EH (cell line): ENCODE results near the gene MACROD1.
A peak's percentile ranks its signal among the peaks of the same experiment; 100 is the strongest.
"Not testable (repeated sequence)": the region's sequence is repeated elsewhere in the genome, so short reads cannot be mapped to it uniquely, and the experiment has no call there.

ENCODE experiments used
- DNase-seq: peaks from one replicate; pipeline ENCODE4 v3.0.0-alpha.2; 2015; ENCODE audit warnings: low read depth

MACROD1 gene

DNA sequence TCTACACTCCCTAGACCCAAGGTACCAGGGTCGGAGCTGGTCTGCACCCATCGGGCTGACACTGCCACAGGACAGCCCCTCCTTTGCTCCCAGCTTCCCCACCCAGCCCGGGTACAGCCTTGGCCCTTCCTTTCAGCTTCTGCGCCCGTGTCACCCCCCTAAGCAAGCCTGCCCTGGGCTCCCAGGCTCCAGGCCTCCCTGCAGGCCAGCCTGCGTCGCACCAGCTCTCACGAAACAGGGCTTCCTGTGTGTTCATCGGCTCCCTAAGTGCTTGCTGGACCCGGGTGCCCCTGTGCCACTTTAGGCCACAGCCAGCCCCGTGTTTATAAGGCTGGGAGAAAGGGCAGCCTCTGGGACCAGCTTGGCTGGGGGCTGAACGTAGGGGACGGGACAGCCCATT, 109.1 kb downstream of the MACROD1 start:
- DNase-seq = no peak

DNA sequence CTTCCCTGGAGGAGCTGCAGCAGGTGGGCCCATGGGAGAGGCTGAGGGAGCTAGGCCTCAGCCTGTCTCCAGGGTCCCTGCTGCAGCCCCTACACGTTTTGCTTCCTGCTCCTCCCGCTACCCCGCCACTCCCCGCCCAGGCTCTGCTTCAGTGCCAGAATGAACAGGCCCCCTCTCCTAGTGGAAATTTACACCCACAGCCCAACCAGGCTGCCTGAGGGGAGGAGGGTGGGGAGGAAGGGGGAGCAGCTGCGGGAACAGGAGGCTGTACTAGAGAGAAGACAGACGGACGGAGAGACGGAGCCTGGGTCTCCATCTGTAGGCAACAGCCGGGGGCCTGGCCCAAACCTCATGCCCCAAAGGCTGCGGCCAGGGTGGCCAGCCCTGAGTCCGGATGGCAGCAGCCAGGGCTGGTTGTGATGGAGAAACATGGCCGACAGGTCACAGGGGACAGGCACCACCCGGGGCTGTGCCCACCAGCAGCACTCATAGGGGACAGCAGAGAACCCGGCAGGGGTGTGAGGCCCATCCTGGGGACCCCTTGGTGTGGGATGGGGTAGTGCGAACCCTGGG, 109.6 kb downstream of the MACROD1 start:
- no peak for DNase-seq

DNA sequence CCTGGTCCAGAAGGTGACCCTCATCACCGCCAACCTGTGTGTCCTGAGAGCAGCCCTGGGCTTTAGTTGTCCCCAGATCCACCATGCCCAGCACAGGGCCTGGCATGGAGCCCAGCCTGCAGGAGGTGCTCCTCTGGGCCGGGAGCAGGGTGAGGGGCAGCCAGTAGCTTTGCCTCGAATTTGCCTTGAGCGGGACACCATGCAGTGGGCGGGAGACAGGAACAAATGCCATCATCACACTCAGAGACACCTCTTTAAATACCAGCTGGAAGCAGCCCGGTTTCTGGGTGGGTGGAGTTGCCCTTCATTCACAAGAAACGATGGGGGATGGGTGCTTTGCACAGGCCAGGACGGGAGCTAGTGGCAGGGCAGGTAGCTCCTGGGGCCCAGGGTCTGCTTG, 110.8 kb downstream of the MACROD1 start:
- peak; percentile 13 for DNase-seq

DNA sequence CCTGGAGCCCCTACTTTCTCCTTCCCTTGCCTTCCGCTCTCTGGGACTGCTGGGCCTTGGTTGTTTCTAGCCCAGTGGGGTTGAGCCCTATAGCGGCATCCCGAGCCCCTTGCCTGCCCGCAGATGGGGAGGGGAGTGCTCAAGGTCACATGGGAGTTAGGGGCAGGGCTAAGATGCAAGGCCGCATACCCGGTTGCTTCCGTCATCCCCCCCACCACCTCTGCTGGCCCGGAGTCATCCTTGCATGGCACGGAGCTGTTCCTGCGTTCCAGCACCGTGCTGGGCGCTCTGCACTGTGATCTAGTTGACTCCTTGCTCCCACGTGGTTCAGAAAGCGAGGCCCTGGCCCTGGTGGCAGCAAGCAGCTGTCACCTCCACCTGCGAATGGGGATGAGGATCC, 112.2 kb downstream of the MACROD1 start:
- no peak for DNase-seq

DNA sequence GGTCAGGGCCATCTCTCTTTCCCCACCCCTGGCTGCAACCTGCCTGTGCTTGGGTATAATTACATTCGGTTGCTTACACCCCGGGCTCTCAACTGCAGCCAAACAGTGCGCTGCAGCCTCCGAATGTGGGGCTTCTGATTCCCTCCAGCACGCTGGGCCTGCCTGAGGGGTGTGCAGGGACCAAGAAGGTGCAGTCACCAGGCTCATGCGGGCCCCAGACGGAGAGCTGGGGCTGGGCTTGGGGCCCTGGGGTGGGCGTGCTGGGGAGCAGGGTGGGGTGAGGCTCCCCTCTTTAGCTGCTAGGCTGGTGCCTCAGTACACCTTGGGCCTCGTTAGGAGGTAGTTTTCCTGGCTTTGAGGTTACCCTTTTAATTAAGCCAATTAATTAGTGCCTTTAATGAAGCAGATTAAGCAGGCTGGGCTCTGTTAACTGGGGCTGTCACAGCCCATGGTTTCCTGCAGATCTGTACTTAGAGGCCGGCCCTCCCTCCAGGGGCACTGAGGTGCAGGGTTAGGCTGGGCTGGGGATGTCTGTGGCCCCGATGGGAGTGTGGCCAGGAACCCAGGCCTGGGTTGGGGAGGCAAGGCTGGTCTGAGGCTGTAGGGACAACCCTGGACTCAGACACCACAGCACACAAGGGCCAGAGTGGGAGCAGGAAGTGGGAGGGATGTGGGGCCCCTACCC, 112.8 kb downstream of the MACROD1 start:
- DNase-seq = no peak

DNA sequence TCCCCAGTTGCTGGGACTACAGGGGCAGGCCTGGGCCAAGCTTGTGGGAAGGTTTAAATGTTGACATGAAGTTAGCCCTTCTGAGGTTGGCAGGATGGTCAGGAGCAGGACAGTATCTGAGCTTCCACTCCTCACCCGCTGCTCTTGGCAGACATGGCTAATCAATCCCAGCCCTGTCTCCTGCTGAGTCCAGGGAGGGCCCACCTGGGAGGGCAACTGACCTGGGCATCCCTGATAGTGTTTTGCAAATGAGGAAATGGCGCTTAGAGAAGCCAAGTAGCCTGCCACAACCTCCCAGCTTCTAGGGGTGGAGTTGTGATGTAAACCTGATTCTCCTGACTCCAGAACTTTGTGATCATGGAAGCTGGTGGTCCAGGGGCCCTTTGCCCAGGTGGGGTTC, 113.5 kb downstream of the MACROD1 start:
- no peak for DNase-seq

DNA sequence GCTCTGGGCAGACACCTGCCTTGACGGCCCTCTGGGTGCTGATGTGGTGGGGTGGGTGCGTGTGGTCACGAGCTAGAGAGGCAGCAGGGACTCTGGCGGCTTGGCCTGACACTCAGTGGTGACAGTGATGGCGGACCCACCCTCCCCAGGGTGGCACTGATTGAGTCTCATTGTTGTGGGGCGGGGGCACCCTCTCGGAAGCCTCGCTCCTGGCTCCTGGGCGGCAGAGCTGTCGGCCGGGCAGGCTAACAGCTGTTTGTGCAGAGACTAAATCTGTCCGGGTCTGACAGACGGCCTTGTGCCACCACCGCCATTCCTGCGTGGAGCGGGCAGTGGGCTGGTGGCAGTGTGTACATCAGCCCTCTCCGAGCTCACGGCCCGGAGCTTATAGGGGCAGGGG, 114.6 kb downstream of the MACROD1 start:
- DNase-seq = no peak

DNA sequence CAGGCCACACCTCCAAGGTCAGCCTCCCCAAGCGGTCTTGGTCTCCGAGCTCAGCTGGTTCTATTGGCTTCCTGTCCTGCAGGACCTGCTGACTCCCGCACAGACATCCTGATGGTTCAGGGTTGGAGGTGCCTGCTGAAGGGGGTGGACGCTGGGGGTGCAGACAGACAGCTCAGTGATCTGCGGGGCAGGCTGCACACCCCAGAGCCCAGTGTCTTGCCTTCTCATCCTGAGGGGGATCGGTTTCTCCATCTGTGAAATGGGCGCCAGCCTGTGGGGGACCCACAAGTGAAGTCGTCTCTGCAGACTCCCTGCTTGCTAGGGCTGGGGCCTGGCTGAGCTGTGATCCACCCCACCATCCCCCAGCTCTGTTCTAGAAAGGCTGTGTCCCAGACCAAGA, 116.4 kb downstream of the MACROD1 start:
- DNase-seq = no peak

DNA sequence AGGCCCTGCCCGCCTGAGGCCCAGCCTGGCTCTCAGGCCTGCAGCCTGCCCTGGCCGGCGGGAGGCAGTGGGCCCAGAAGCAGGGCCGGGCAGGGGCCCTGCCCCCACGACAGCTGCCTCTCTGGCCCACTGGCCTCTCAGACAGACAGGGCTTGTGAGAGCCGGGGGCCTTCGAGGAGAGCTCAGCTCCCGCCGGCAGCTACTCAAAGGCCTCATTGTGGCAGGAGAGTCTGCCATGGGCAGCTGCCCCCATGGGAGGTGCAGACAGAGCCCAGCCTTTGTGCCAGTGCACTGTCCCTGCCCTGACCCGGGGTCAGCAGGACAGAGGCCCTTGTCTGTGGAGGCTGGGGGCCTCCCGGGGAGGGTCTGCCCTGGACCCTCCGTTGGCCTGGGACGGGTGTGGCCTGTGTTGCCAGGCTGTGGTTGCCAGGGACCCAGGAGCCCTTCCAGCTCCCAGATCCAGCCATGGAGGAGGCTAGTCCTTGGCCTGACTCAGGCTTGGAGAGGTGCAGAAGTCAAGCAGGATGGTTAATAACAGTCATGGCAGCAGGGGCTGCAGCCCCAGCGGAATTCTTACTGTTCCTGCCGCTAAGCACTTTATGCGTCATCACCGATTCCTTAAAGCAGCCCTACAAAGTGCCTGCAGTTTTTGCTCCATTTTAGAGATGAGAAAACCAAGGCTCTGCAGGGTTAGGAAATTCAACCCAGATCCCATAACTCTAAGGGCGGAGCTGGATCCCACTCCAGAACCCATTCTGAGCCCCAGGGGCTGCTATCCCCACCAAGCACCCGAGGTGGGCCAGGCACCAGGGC, 117.7 kb downstream of the MACROD1 start:
- no peak for DNase-seq

DNA sequence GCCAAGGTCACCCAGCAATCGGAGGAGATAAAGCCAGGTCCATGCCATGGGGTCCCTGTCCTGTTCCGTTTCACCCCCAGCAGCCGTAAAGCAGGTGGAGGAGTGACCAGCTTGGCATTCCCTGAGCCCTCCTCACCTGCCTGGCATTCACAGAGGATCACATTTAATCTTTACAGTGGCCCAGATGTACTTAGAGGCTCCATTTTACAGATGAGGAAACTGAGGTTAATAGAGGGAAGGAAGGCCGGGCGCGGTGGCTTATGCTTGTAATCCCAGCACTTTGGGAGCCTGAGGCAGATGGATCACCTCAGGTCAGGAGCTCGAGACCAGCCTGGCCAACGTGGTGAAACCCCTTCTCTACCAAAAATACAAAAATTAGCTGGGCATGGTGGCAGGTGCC, 118.5 kb downstream of the MACROD1 start:
- not testable (repeated sequence) for DNase-seq

DNA sequence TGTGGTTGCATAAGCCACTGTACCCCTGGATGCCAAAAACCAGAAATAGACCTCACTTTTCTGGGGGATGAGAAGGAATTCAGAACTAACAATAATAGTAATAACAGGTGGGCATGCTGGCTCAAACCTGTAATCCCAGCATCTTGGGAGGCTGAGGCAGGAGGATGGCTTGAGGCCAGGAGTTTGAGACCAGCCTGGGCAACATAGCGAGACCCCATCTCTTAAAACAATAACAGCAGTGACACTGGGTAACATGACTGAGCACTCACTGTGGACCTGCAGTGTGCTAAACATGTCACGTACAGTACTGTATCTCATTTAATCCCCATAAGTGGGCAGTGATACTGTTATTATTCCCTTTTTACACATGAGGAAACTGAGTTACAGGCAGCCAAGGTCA, 120.2 kb downstream of the MACROD1 start:
- no peak for DNase-seq

DNA sequence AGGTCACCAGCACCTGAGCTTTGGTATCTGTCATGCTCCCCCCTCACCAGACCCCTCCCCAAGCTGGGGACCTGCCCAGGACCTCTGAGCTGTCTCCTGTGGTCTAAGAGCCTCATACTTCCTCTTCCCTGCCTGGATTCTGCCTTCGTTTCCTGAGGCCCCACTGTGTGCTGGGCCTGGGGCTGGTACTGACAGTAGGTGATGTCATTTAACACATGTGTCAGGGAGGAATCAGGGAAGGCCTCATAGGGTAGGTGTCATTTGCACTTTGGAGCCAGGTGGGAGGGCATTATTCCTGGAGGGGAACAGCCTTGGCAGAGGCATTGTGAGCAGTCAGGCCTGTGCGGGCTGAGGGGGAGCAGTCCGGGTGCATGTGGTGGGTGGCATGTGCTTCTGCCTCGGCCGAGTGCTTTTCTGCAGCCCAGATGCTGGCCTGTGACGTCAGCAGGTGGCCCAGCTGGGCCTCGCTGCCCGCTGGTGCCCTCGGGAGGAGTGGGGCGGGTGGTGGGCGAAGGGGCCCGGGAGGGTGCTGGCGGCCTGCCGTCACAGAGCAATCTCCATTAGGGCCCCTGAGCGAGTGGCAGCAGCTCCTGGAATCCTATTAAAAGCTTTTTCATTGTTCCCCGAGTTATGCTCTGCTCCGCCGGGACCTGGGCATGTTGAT, 121.1 kb downstream of the MACROD1 start:
- DNase-seq = no peak

DNA sequence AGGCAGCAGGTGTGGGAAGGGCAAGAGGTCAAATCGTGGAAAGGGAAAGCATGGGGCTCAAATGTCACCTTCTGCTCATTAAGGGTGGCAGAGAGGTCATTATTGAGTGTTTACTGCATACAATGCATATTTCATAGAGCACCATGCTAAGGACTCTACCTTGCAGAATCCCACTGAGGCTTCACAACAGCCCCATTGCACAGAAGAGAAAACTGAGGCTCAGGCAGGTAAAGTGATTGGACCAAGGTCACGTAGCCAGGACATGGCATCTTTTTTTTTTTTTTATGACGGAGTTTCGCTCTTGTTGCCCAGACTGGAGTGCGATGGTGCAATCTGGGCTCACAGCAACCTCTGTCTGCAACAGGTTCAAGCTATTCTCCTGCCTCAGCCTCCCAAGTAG, 122.4 kb downstream of the MACROD1 start:
- DNase-seq = no peak

DNA sequence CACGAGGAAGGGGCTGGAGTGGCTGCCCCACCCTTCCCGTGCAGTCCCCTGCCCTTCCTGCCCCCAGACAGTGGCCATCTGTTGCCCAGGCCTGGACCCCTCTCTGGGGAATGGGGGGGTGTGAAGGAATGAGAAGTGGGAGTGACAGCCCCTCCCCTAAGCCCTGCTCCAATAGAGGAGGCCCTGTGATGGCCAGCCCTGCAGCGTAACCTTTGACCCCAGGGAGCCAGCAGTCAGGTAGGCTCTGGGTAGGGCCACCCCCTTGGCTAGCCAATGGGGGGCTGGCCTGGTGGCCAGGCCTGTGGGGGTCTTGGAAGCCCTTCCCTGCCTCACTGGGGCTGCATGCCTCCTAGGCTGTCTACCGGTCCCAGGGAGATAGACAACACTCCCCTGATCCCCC, 123.6 kb downstream of the MACROD1 start:
- no peak for DNase-seq

DNA sequence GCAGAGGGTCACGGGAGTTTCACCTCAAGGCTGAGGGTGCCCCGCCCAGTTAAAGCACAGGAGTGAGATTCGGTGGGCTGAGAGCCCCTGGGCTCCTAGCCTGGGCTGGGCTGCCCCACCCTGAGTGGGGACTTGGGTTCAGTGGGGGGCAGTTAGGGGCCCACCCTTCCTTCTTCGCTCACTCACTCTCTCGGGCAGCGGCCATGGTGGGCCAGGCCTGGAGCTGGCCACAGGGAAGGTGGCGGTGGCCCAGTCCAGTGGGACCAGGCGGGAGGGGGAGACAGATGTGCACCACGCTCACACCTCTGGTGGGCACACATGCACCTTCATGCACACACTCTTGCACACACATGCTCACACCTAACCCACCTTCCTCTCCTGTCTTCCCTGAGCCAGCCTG, 124.1 kb downstream of the MACROD1 start:
- DNase-seq = no peak

DNA sequence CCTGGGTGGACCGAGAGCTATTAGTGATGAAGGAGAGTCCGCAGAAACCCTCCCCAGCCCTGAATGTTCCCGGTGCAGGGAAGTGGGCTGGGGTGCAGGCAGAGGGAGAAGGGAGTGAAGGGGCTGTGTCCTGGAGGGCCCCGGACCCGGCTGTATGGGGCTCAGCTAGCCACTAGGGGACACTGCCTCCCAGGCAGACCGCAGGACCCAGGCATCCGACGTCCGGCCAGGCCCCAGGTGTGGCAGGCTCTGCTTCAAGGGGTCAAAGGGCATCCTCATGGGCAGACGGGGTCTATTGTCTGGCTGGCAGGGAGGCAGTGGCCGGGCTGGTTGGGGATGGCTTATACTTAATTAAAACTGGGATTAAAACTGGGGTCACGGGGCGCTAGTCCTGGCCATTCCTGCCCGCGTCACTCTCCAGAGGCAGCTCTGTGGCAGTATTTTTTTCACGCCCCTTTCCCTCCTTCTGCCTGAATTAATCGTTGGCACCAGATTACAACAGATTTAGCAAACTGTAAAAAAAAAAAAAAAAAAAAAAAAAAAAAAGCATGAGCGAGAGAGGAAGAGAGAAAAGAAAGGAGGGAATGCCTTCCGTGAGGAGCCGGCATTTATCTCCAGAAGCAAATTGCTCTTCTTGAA, 125.1 kb downstream of the MACROD1 start:
- no peak for DNase-seq

DNA sequence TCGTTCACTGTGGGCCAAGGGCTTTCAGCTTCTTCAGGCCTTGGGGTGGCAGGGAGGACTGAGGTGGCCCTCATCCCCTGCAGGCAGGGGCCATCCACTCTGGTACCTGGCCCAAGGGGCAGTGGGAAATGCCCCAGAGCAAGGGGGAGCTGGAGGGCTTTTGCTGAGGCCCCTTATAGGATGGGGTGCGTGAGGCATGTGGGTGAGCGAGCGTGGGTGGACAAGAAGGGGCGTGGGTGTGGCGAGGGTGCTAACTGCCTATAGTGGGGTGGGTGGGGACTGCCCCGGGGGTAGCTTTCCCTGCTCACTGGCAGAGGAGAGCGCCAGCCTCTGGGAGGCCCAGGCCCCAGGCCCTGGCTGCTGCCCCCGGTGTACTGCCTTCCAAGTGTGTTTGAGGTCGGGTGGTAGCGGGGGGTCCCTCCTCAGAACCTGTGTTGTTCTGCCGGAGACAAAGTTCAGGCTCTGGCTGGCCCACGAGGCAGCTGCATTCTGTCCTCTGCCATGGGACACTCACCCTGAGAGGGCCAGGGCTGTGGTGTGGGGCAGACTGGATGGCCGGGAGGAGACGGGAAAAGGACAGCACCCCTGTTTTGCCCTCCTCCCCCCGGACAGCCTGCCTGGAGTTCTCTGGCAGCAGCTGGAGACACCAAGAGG, 126.8 kb downstream of the MACROD1 start:
- no peak for DNase-seq

DNA sequence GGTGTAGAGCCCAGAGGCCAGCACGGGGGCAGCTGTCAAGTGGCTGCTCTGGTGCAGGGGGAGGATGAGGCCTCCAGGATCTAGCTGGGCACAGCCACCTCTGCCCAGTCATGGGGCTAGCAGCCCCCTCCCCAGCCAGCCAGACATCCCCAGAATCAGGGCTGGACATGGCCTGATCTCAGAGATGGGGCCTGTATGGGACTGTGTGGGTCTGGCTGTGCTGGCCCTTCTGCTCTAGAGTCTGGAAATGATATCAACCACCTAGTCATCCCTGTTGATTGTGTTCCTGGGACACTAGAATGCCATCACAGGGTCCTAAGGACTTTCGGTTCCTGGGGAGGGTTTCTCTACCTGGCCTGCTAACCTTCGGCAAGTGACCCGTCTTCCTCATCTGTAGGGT, 127.4 kb downstream of the MACROD1 start:
- no peak for DNase-seq

DNA sequence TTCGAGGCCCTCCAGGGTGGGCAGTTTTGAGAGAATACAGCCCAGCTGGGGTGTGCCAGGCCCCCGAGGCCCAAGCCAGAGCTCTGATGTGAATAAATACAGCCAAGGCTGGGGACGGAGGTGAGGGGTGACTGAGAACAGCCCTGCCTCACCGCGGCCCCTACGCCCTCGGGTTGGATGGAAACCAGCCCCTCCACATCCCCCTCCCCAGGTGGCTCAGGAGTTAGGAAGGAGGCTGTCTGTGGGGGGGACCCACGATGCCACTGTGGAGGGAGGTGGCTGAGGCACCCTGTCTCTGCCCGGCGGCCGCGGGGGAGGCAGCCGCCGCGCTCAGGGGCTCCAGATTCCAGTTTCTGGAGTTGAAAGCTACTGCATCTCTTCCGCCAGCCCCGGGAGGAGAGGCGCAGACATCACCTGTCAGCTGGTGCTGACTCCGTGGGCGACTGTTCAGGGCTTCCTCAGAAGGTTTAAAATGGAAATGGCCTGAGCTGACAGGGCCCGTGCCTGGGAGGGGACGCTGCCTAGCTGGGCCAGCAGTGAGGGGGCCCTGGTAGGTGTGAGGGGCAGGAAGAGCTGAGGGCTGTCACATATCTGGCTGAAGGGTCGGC, 128.8 kb downstream of the MACROD1 start:
- no peak for DNase-seq

DNA sequence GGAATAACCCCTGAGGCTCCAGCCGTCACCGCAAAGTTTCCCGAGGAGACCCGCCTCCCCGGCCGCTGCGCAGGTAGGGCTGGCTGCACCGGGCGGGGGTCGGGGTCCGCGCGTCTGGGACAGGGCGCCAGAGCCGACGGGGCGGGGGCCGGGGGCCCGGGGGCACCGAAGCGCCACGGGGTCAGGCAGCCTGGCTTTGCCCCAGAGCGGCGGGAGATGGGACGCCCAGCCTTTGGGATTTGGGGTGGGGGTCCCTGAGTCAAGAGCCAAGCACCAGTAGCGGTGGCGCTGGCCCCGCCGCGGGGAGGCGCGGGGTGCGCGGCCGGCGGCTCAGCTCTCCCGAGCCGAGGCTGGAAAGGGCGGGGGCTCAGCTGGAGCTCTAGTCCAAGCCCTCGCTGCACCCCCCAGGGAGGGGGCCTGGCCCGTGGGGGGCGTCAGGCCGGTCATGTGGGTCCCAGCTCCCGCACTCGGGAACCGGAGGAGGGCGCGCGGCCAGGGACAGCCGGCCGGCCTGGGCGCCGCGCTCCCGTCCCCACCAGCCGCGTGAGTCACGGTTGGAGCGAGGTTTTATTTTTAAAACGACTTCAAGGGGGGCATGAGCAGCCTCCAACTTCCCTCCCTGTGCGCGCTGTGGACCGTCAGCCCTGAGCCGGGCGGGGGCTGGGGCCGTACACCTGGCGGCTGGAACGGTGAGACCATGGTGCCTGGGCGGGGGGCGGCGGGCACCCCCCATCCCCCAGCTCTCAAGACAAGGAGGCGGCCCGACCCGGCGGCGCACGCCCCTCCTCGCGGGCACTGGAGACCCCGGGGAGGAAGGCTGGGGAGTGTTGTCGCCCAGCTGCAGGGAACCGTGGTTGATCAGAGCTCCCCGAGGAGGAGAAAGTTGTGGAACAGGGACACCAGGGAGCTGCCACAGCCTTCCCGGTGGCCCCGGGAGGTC, 129.6 kb downstream of the MACROD1 start:
- peak; percentile 62 for DNase-seq
